ENCODE data around the gene CPLANE1. TPM values are rescaled to one million over a fixed set of nuclear protein-coding genes. Genes with fewer than 3 reads are reported as not detected.

CPLANE1 gene
- total RNA-seq, 1 donor from 2014 or later = 30.0 TPM

- no peak for DNase-seq (ENCODE audit: low spot score)
Measured at GRCh38 chr5:37064442-37064841, 184.7 kb downstream of the CPLANE1 start.

DNA sequence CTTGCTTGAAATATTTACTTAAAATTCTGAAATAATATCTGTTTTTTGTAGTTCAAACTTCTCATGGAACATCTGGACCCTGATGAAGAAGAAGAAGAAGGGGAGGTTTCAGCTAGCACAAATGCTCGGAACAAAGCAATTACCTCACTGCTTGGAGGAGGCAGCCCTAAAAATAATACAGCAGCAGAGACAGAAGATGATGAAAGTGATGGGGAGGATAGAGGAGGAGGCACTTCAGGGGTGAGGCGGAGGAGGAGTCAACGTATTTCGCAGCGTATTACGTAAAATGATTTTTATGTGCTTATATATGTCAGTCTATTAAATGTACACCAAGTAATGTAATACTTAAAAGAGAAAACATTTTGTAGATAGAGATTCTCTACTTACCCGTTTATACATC, 185.4 kb downstream of the CPLANE1 start:
- no peak for DNase-seq (ENCODE audit: low spot score)

GRCh38 chr5:37060030-37060429, 189.1 kb downstream of the CPLANE1 start:
- DNase-seq (ENCODE audit: low spot score) = no peak

DNA sequence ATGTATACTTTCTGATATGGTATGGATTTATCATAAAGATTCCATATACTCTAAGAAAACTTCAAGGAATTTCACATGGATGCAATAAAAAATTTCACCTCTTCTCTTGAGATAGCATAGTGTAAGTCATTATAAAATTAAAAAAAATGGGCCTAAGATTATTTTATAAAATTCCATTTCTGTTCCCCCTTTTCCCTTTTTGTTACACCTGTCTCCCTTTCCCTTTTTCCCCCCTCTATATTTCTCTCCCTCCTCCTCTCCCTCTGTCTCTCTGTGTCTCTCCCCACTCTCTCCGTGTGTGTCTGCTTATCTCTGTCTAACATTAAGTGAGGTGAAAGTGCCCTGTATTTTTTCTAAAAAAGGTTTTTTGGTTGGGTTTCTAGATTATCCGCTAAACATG, 192.4 kb downstream of the CPLANE1 start:
- no peak for DNase-seq (ENCODE audit: low spot score)

Other genes with a start within 250 kb of the CPLANE1 start
- 32.4 TPM for gene NUP155, start 121.7 kb upstream of the CPLANE1 start, total RNA-seq
- 53.4 TPM for gene WDR70, start 129.9 kb upstream of the CPLANE1 start, total RNA-seq

Measured in ureter (tissue), 1 donor.